Panc1 (cell line): ENCODE measurements around the gene TRIM60.

Source experiments
- POLR2AphosphoS5 ChIP-seq: IDR thresholded peaks from 2 replicates; pipeline ENCODE4 v1.6.1; 2012; ENCODE audit warnings: mild to moderate bottlenecking, low read depth, low read length, moderate library complexity
- REST ChIP-seq, 2 experiments: IDR thresholded peaks; 2 replicates each; pipeline ENCODE4 v1.6.1; 2011 to 2012; ENCODE audit warnings: low read depth in 2 of 2, control low read depth in 1 of 2, low read length in 1 of 2, mild to moderate bottlenecking in 1 of 2, moderate library complexity in 1 of 2; ENCODE audit not compliant: insufficient read depth in 1 of 2
- SIN3A ChIP-seq: IDR thresholded peaks from 2 replicates; pipeline ENCODE4 v1.6.1; 2012; ENCODE audit warnings: low read depth, mild to moderate bottlenecking, low read length, moderate library complexity, borderline replicate concordance; ENCODE audit not compliant: insufficient read depth
- TF ChIP-seq, protein P1 (sequence below): fragments of 450-650 bp; IDR thresholded peaks from 2 replicates; pipeline ENCODE4 v1.5.1; 2017; ENCODE audit warnings: mild to moderate bottlenecking

- TF ChIP-seq, protein P1, sequence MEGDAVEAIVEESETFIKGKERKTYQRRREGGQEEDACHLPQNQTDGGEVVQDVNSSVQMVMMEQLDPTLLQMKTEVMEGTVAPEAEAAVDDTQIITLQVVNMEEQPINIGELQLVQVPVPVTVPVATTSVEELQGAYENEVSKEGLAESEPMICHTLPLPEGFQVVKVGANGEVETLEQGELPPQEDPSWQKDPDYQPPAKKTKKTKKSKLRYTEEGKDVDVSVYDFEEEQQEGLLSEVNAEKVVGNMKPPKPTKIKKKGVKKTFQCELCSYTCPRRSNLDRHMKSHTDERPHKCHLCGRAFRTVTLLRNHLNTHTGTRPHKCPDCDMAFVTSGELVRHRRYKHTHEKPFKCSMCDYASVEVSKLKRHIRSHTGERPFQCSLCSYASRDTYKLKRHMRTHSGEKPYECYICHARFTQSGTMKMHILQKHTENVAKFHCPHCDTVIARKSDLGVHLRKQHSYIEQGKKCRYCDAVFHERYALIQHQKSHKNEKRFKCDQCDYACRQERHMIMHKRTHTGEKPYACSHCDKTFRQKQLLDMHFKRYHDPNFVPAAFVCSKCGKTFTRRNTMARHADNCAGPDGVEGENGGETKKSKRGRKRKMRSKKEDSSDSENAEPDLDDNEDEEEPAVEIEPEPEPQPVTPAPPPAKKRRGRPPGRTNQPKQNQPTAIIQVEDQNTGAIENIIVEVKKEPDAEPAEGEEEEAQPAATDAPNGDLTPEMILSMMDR: no peak
- no peak for TF ChIP-seq REST (IDR thresholded peaks at IDR 0.05; ENCODE audit: insufficient read depth in 1 of 2, low read depth in 2 of 2, low read length in 1 of 2)
- TF ChIP-seq SIN3A: no peak
- TF ChIP-seq POLR2AphosphoS5: no peak
These were observed 26.4 kb upstream of the TRIM60 start for GRCh38 chr4:165005352-165005925.
